Fibroblast of lung (primary cell): Measurements from ENCODE around the gene SERPINB12. TPM values are rescaled to one million over a fixed set of nuclear protein-coding genes. Genes with fewer than 3 reads are reported as not detected.

Experiments
- DNase-seq, 2 donors: peaks; one replicate each; pipeline versions ENCODE4 v3.0.0 to v3.0.0-alpha.2; 2010; ENCODE audit warnings: low read depth in 2 of 2
- H2AFZ ChIP-seq: 2 replicates; pipeline ENCODE4 v1.5.1; 2012; ENCODE audit warnings: low read length, control low read depth, inconsistent platforms
- H3K27ac ChIP-seq: 2 replicates; pipeline ENCODE4 v1.5.1; 2011; ENCODE audit warnings: low read length, control low read depth; ENCODE audit not compliant: insufficient read depth
- H3K27me3 ChIP-seq: 2 replicates; pipeline ENCODE4 v1.5.1; 2011; ENCODE audit warnings: mild to moderate bottlenecking, low read length; ENCODE audit not compliant: control insufficient read depth, insufficient read depth
- H3K36me3 ChIP-seq: 2 replicates; pipeline ENCODE4 v1.5.1; 2011; ENCODE audit warnings: low read length; ENCODE audit not compliant: control insufficient read depth, insufficient read depth
- H3K4me1 ChIP-seq: 2 replicates; pipeline ENCODE4 v1.5.1; 2011; ENCODE audit warnings: low read length; ENCODE audit not compliant: control insufficient read depth, insufficient read depth; ENCODE audit errors: extremely low read depth
- H3K4me2 ChIP-seq: 2 replicates; pipeline ENCODE4 v1.5.1; 2011; ENCODE audit warnings: low read length, control low read depth; ENCODE audit not compliant: insufficient read depth; ENCODE audit errors: extremely low read depth
- H3K4me3 ChIP-seq, 4 experiments: fragments of 200-600 bp in 1 of 4; sonication (generic) in 1 of 4; replicated peaks in 1 of 4; 2 replicates each; pipeline ENCODE4 v1.5.1; 2011 to 2016; ENCODE audit warnings: low read length in 4 of 4, low read depth in 3 of 4, mild to moderate bottlenecking in 3 of 4, control low read depth in 2 of 4, inconsistent platforms in 1 of 4, mixed read lengths in 1 of 4; ENCODE audit not compliant: insufficient read depth in 1 of 4; ENCODE audit errors: control extremely low read depth in 1 of 4
- H3K79me2 ChIP-seq: 2 replicates; pipeline ENCODE4 v1.5.1; 2012; ENCODE audit warnings: mild to moderate bottlenecking, low read length, inconsistent platforms; ENCODE audit not compliant: control insufficient read depth, insufficient read depth
- H3K9ac ChIP-seq: 2 replicates; pipeline ENCODE4 v1.5.1; 2011; ENCODE audit warnings: mild to moderate bottlenecking, low read length, control low read depth; ENCODE audit not compliant: insufficient read depth
- H3K9me3 ChIP-seq: 2 replicates; pipeline ENCODE4 v1.5.1; 2012; ENCODE audit warnings: low read depth, low read length; ENCODE audit not compliant: control insufficient read depth, insufficient read depth
- H4K20me1 ChIP-seq: 2 replicates; pipeline ENCODE4 v1.5.1; 2011; ENCODE audit warnings: low read length; ENCODE audit not compliant: control insufficient read depth, insufficient read depth; ENCODE audit errors: extremely low read depth
- CTCF ChIP-seq, 2 donors: IDR thresholded peaks in 1 of 2; conservative IDR thresholded peaks in 1 of 2; 1 replicate in 1 of 2; 2 replicates in 1 of 2; pipeline ENCODE4 v1.5.1; 2011 to 2012; ENCODE audit warnings: low read length in 2 of 2, control low read depth in 1 of 2, inconsistent platforms in 1 of 2, low read depth in 1 of 2, mild to moderate bottlenecking in 1 of 2
- EZH2 ChIP-seq: IDR thresholded peaks from 2 replicates; pipeline ENCODE4 v1.5.1; 2012; ENCODE audit warnings: low read length, control low read depth, mild to moderate bottlenecking; ENCODE audit errors: missing control alignments
- polyA plus RNA-seq, 2 donors: library from polyadenylated mRNA; depleted of rRNA in 1 of 2; stranded (reverse) in 1 of 2; unstranded in 1 of 2; fragments of >200 nt; gene quantifications; 2 replicates each; pipeline ENCODE4 v1.2.1, GENCODE V29; 2011 to 2012; ENCODE audit warnings: missing spikeins in 1 of 2
- total RNA-seq: library from RNA; depleted of rRNA; stranded (reverse); fragments of >200 nt; gene quantifications from 2 replicates; pipeline ENCODE4 v1.2.1, GENCODE V29; 2014

SERPINB12 gene
- total and polyA plus RNA-seq, 2 donors (not counting 1 experiment from before 2014, with no cell fraction given), result 0.07 TPM; not detected in 1

DNA sequence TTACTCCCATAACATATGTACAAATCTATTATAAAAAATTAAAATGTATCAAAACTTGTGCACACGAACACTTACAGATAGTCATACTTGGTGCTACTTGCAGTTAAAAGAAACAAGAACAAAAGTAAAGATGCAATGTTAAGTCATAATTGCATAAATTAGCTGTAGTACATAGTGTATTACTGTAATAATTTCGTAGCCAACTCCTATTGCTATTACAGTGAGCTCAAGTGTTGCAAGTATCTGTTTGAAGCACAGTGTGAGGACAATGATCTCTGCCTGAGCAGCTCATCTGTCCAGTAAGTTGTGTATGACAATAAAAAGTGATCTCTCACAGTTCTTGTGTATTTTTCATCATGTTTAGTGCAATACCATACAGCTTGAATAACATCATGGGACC is 37.4 kb downstream of the SERPINB12 start:
- no peak overlapping the region for H3K4me2 ChIP-seq
- H2AFZ ChIP-seq, result no peak overlapping the region
- no peak overlapping the region for H3K27ac ChIP-seq
- no peaks in the 10 kb centered on the region for H3K36me3 ChIP-seq
- H4K20me1 ChIP-seq, result no peaks in the 10 kb centered on the region
- no peak overlapping the region for H3K4me3 ChIP-seq
- DNase-seq, result no peak
- TF ChIP-seq EZH2 (no peak), CTCF (conservative IDR thresholded peaks at IDR 0.05 in 1 of 2, IDR thresholded peaks at IDR 0.05 in 1 of 2; ENCODE audit: low read depth in 1 of 2, low read length in 2 of 2) (no peak)
- H3K9ac ChIP-seq, result no peak overlapping the region
- no peaks in the 10 kb centered on the region for H3K79me2 ChIP-seq
- no peaks in the 10 kb centered on the region for H3K9me3 ChIP-seq
- H3K4me1 ChIP-seq, result no peaks in the 10 kb centered on the region
- H3K27me3 ChIP-seq, result no peaks in the 10 kb centered on the region

- Histone ChIP-seq H2AFZ (no peak overlapping the region), H3K79me2 (no peaks in the 10 kb centered on the region), H3K4me3 (no peak overlapping the region), H3K4me1 (no peaks in the 10 kb centered on the region), H3K4me2 (no peak overlapping the region), H3K36me3 (no peaks in the 10 kb centered on the region), H3K27ac (no peak overlapping the region), H3K27me3 (no peaks in the 10 kb centered on the region), H4K20me1 (no peaks in the 10 kb centered on the region), H3K9ac (no peak overlapping the region), H3K9me3 (no peaks in the 10 kb centered on the region)
- DNase-seq, result no peak
- TF ChIP-seq EZH2 (no peak), CTCF (conservative IDR thresholded peaks at IDR 0.05 in 1 of 2, IDR thresholded peaks at IDR 0.05 in 1 of 2; ENCODE audit: low read depth in 1 of 2, low read length in 2 of 2) (no peak)
Measured at GRCh38 chr18:63585988-63586387, 43.8 kb downstream of the SERPINB12 start.

- Histone ChIP-seq H3K27me3 (no peaks in the 10 kb centered on the region), H3K36me3 (no peaks in the 10 kb centered on the region), H3K4me1 (no peaks in the 10 kb centered on the region), H3K9ac (no peak overlapping the region), H3K9me3 (no peaks in the 10 kb centered on the region), H3K27ac (no peak overlapping the region), H3K79me2 (no peaks in the 10 kb centered on the region), H4K20me1 (no peaks in the 10 kb centered on the region), H2AFZ (no peak overlapping the region), H3K4me2 (no peak overlapping the region), H3K4me3 (no peak overlapping the region)
- no peak for TF ChIP-seq EZH2
- no peak for TF ChIP-seq CTCF (conservative IDR thresholded peaks at IDR 0.05 in 1 of 2, IDR thresholded peaks at IDR 0.05 in 1 of 2; ENCODE audit: low read depth in 1 of 2, low read length in 2 of 2)
- DNase-seq, result no peak
Measured at GRCh38 chr18:63586431-63586830, 44.3 kb downstream of the SERPINB12 start.
